Body of pancreas (tissue), 4 donors: Measurements from ENCODE around the gene SORCS1.

Source experiments
- POLR2A ChIP-seq, 3 donors: fragments of 450-650 bp; IDR thresholded peaks; one replicate each; pipeline ENCODE4 v1.6.1; 2016; ENCODE audit warnings: antibody characterized with exemption in 3 of 3, mild to moderate bottlenecking in 2 of 3
- TF ChIP-seq, protein P1 (sequence below), 7 experiments: fragments of 450-650 bp in 4 of 7; fragments of 200-600 bp in 3 of 7; sonication (generic) in 3 of 7; IDR thresholded peaks; one replicate each; pipeline ENCODE4 v1.5.1; 2016 to 2019; ENCODE audit warnings: antibody characterized with exemption in 7 of 7

DNA sequence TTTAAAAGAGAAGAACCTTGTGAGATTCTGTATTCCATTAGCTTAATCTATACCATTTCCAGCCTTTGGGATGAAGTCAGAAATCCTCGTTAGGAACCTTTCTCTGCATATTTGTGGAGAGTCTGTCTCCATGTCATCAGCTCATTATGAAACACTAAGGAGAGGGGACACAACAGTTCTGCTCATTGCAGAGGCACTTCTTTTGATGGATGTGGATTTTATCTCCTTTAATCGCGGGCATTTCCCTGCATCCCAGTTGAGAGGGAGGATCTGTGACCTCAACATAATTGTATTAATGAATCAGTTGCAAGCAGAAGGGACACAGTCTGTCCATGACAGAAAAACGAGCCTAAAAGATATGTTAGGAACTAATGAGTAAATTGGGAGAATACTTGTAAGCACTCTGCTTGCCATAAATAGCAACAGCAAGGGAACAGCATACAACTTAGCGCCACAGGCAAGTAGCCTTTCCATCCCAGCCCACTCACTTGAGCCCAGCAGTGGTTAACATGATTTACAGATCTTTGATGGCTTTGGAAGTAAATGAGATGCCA, 37.9 kb downstream of the SORCS1 start:
- TF ChIP-seq, protein P1, sequence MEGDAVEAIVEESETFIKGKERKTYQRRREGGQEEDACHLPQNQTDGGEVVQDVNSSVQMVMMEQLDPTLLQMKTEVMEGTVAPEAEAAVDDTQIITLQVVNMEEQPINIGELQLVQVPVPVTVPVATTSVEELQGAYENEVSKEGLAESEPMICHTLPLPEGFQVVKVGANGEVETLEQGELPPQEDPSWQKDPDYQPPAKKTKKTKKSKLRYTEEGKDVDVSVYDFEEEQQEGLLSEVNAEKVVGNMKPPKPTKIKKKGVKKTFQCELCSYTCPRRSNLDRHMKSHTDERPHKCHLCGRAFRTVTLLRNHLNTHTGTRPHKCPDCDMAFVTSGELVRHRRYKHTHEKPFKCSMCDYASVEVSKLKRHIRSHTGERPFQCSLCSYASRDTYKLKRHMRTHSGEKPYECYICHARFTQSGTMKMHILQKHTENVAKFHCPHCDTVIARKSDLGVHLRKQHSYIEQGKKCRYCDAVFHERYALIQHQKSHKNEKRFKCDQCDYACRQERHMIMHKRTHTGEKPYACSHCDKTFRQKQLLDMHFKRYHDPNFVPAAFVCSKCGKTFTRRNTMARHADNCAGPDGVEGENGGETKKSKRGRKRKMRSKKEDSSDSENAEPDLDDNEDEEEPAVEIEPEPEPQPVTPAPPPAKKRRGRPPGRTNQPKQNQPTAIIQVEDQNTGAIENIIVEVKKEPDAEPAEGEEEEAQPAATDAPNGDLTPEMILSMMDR (IDR thresholded peaks at IDR 0.05), result no peak
- TF ChIP-seq POLR2A (IDR thresholded peaks at IDR 0.05), result no peak
